Measurements from ENCODE around the gene MTG2. TPM values are rescaled to one million over a fixed set of nuclear protein-coding genes. Genes with fewer than 3 reads are reported as not detected.

The MTG2 gene
- total and polyA plus RNA-seq, 11 donors, result 20.7 to 40.7 (median 27.9) TPM

- DNase-seq (peak in 2 of 5 donors; percentile 15 to 33), ATAC-seq (no peak)
- Histone ChIP-seq H3K9me3 (no peaks in the 10 kb centered on the region), H3K36me3 (no peaks in the 10 kb centered on the region), H3K4me1 (peaks cover 0 to 8% (median 0%) of the 10 kb centered on the region in 12 donors), H3K27ac (no peak overlapping the region), H3K4me3 (no peak overlapping the region), H3K27me3 (peaks cover 0 to 41% (median 8%) of the 10 kb centered on the region in 9 donors)
- intact Hi-C loops (cut with DNase I), result no loop called here
- TF ChIP-seq CTCF (IDR thresholded peaks at IDR 0.05) (no peak), POLR2A (IDR thresholded peaks at IDR 0.05) (no peak)
- WGBS, 4 donors, result 57 to 63% (median 61%) methylated on average over 13 to 17 of the region's 17 CpGs
These were observed 27.1 kb downstream of the MTG2 start for GRCh38 chr20:62209850-62210495.

- Histone ChIP-seq H3K27ac (no peak overlapping the region), H3K4me1 (peaks cover 0 to 8% (median 0%) of the 10 kb centered on the region in 12 donors), H3K9me3 (no peaks in the 10 kb centered on the region), H3K4me3 (no peak overlapping the region), H3K36me3 (no peaks in the 10 kb centered on the region), H3K27me3 (peaks cover 0 to 46% (median 8%) of the 10 kb centered on the region in 9 donors)
- TF ChIP-seq POLR2A (IDR thresholded peaks at IDR 0.05), result no peak
- ATAC-seq, result no peak
- DNase-seq, result peak in 3 of 5 donors; percentile 18 to 56 (median 23)
- intact Hi-C loops (cut with DNase I), result no loop called here
- 27 to 74% (median 55%) methylated on average over 3 to 21 of the region's 21 CpGs for WGBS, 4 donors
These were observed 27.6 kb downstream of the MTG2 start for GRCh38 chr20:62210496-62210855.

- Histone ChIP-seq H3K27ac (no peak overlapping the region), H3K27me3 (peaks cover 0 to 53% (median 13%) of the 10 kb centered on the region in 9 donors), H3K9me3 (no peaks in the 10 kb centered on the region), H3K36me3 (no peaks in the 10 kb centered on the region), H3K4me3 (no peak overlapping the region), H3K4me1 (peaks cover 0 to 8% (median 0%) of the 10 kb centered on the region in 12 donors)
- intact Hi-C loops (cut with DNase I), result no loop called here
- TF ChIP-seq CTCF (IDR thresholded peaks at IDR 0.05) (no peak), POLR2A (IDR thresholded peaks at IDR 0.05) (no peak)
- DNase-seq, result peak in 2 of 5 donors; percentile 10 to 37
- ATAC-seq, result no peak
- 83 to 94% (median 86%) methylated on average over 3 to 8 of the region's 8 CpGs for WGBS, 4 donors
These were observed 28.4 kb downstream of the MTG2 start for GRCh38 chr20:62211216-62211615.

GRCh38 chr20:62211769-62212288 is 29.0 kb downstream of the MTG2 start:
- no peak for TF ChIP-seq CTCF (IDR thresholded peaks at IDR 0.05)
- no peak for TF ChIP-seq POLR2A (IDR thresholded peaks at IDR 0.05)
- DNase-seq (peak in 1 of 5 donors; percentile 26), ATAC-seq (no peak)
- 72 to 75% (median 74%) methylated on average over 9 of the region's 9 CpGs for WGBS, 4 donors
- no peaks in the 10 kb centered on the region for H3K36me3 ChIP-seq
- no peak overlapping the region for H3K4me3 ChIP-seq
- peaks cover 0 to 8% (median 0%) of the 10 kb centered on the region in 12 donors for H3K4me1 ChIP-seq
- peaks cover 0 to 58% (median 19%) of the 10 kb centered on the region in 9 donors for H3K27me3 ChIP-seq
- intact Hi-C loops (cut with DNase I), result no loop called here
- no peaks in the 10 kb centered on the region for H3K9me3 ChIP-seq
- H3K27ac ChIP-seq, result no peak overlapping the region
